Loucy (cell line): ENCODE data around the gene RHOT2.

Experiments used
- H2AFZ ChIP-seq: fragments of 200-600 bp; sonication (generic); 2 replicates; pipeline ENCODE4 v1.6.0; 2016; ENCODE audit warnings: antibody characterized with exemption, mild to moderate bottlenecking, low read length, moderate library complexity
- H3F3A ChIP-seq: fragments of 200-600 bp; 2 replicates; pipeline ENCODE4 v1.6.0; 2016; ENCODE audit warnings: antibody characterized with exemption, low read depth, mild to moderate bottlenecking
- H3K27me3 ChIP-seq: fragments of 200-600 bp; sonication (generic); 2 replicates; pipeline ENCODE4 v1.6.1; 2014; ENCODE audit warnings: low read length, mild to moderate bottlenecking; ENCODE audit not compliant: insufficient read depth, poor library complexity, severe bottlenecking
- H3K36me3 ChIP-seq: fragments of 200-600 bp; sonication (generic); 2 replicates; pipeline ENCODE4 v1.6.1; 2016; ENCODE audit warnings: low read length; ENCODE audit not compliant: insufficient read depth
- H3K4me1 ChIP-seq: fragments of 200-600 bp; sonication (generic); 2 replicates; pipeline ENCODE4 v1.5.1; 2014; ENCODE audit warnings: low read length, mild to moderate bottlenecking; ENCODE audit not compliant: insufficient read depth, poor library complexity, severe bottlenecking
- H3K4me2 ChIP-seq: fragments of 200-600 bp; sonication (generic); 2 replicates; pipeline ENCODE4 v1.6.0; 2014; ENCODE audit warnings: antibody characterized with exemption, low read length, low read depth, mild to moderate bottlenecking; ENCODE audit not compliant: poor library complexity, severe bottlenecking
- H3K4me3 ChIP-seq: fragments of 200-600 bp; sonication (generic); 2 replicates; pipeline ENCODE4 v1.5.1; 2014; ENCODE audit warnings: low read length, mild to moderate bottlenecking, mixed read lengths; ENCODE audit not compliant: poor library complexity, severe bottlenecking
- H3K79me2 ChIP-seq: fragments of 200-600 bp; sonication (generic); 2 replicates; pipeline ENCODE4 v1.6.1; 2014; ENCODE audit warnings: low read length; ENCODE audit not compliant: insufficient read depth
- H3K9ac ChIP-seq: fragments of 200-600 bp; sonication (generic); 2 replicates; pipeline ENCODE4 v1.6.0; 2014; ENCODE audit warnings: mild to moderate bottlenecking, low read depth, low read length, moderate library complexity; ENCODE audit not compliant: poor library complexity, severe bottlenecking
- H3K9me2 ChIP-seq: fragments of 200-600 bp; sonication (generic); replicated peaks from 2 replicates; pipeline ENCODE4 v1.6.1; 2016; ENCODE audit warnings: low read depth, low read length, mixed read lengths
- H3K9me3 ChIP-seq: fragments of 200-600 bp; sonication (generic); 2 replicates; pipeline ENCODE4 v1.6.1; 2014; ENCODE audit warnings: mild to moderate bottlenecking, antibody characterized with exemption, low read length, low read depth; ENCODE audit not compliant: insufficient read depth
- H4K20me1 ChIP-seq: fragments of 200-600 bp; sonication (generic); 2 replicates; pipeline ENCODE4 v1.6.0; 2014; ENCODE audit warnings: antibody characterized with exemption, low read length, mild to moderate bottlenecking; ENCODE audit not compliant: insufficient read depth, poor library complexity, severe bottlenecking
- EZH2phosphoT487 ChIP-seq: fragments of 200-600 bp; IDR thresholded peaks from 2 replicates; pipeline ENCODE4 v1.6.1; 2018; ENCODE audit warnings: antibody characterized with exemption, mild to moderate bottlenecking, moderate library complexity, borderline replicate concordance
- TF ChIP-seq, protein P1 (sequence below): fragments of 200-600 bp; sonication (generic); conservative IDR thresholded peaks from 2 replicates; pipeline ENCODE4 v1.5.1; 2014; ENCODE audit warnings: mild to moderate bottlenecking, antibody characterized with exemption, low read length

The RHOT2 gene

DNA sequence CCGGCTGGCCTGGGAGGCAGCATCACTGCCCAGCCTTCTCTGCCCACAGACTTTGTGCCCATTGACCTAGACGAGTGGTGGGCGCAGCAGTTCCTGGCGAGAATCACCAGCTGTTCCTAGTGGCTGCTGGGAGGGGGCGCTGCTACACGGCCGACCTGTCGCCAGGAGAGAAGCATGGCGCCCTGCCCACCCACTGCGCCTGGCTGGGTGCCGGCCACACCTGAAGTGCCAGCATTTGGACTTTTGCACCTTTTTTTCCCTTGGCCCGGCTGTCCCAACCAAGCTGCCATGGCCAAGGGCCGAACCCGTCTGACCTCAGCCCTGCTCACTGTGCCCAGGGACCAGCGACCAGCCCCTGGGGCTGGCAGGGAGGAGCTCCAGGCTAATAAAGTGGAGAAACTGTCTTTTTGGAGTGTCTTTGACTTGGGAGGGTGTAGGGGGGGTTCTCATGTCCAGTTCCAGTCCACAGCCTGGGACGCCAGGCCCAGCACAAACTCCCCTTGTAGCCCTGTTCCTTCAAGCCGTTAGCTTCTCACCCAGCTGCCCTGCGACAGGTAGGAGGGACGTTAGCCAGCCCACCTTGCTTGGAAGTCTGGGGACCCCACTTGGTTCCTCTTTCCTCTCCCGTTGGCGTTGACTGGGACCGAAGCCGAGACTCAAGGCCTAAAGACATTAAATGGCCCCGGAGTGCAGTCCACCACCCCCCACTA is 19.7 kb upstream of the RHOT2 start:
- H3K27me3 ChIP-seq, result no peaks in the 10 kb centered on the region
- H3K9me3 ChIP-seq, result no peaks in the 10 kb centered on the region
- 0 out of 2 replicates have a peak, but pooled peaks cover 3% of the 10 kb centered on the region for H3K79me2 ChIP-seq
- H3K36me3 ChIP-seq, result no peaks in the 10 kb centered on the region
- no peak for TF ChIP-seq EZH2phosphoT487
- TF ChIP-seq, protein P1, sequence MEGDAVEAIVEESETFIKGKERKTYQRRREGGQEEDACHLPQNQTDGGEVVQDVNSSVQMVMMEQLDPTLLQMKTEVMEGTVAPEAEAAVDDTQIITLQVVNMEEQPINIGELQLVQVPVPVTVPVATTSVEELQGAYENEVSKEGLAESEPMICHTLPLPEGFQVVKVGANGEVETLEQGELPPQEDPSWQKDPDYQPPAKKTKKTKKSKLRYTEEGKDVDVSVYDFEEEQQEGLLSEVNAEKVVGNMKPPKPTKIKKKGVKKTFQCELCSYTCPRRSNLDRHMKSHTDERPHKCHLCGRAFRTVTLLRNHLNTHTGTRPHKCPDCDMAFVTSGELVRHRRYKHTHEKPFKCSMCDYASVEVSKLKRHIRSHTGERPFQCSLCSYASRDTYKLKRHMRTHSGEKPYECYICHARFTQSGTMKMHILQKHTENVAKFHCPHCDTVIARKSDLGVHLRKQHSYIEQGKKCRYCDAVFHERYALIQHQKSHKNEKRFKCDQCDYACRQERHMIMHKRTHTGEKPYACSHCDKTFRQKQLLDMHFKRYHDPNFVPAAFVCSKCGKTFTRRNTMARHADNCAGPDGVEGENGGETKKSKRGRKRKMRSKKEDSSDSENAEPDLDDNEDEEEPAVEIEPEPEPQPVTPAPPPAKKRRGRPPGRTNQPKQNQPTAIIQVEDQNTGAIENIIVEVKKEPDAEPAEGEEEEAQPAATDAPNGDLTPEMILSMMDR, result peak; percentile 56
- H3K9me2 ChIP-seq, result no peaks in the 10 kb centered on the region
- peak overlapping the region; percentile 64 for H2AFZ ChIP-seq
- H3K4me3 ChIP-seq, result peak overlapping the region; percentile 86
- no peaks in the 10 kb centered on the region for H4K20me1 ChIP-seq
- H3K4me2 ChIP-seq, result peak overlapping the region; percentile 88
- no peaks in the 10 kb centered on the region for H3F3A ChIP-seq
- peak overlapping the region; percentile 76 for H3K9ac ChIP-seq
- peaks cover under 1% of the 10 kb centered on the region for H3K4me1 ChIP-seq

DNA sequence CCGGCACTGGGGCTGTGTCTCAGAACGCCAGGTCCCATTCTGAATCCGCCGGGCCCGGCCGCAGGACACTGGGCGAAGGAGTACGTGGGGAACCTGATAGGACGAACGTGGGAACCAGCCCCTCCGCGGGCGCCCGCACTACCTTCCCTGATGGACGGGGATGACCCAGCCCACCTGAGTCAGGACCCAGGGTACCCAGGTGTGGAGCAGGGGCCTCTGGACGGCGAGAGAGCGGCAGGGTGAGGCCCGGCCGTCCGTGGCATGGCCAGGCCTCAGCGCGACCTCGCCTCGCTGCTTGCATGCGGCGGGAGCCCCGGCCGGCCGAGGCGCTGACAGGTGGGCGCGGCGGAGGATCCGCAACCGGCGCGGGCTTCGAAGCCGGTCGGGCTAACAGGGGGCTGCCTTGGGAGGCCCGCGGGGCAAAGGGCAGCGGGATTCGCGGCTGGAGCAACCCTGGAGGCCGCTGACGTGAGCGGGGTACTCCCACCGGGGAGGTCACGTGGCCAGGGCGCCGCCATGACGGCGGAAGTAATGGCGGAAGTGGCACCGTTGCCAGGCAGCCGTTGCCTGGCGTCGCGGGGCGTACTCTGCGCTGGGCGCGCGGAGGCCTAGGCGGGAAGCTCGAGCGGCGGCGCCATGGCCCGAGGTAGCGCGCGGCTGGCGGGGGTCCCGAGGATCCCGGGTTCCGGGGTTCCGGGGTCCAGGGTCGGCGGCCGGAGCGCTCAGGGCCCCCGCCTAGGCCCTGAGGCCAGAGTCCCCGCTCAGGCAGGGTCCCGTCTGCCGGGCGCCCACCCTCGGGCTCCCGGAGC is 18.9 kb upstream of the RHOT2 start, which contains the start of gene WDR90:
WDR90 (plus strand) TSS at position 585 of the 809 bp plus-strand sequence; CDS start at position 637, 52 bp downstream.
- no peaks in the 10 kb centered on the region for H3K9me2 ChIP-seq
- peak within 1 kb of the TSS; percentile 88 for H3K4me2 ChIP-seq
- no peaks in the 10 kb centered on the region for H3F3A ChIP-seq
- H3K4me3 ChIP-seq, result peak within 1 kb of the TSS; percentile 86
- H4K20me1 ChIP-seq, result no peaks in the 10 kb centered on the region
- TF ChIP-seq, protein P1, result no peak
- TF ChIP-seq EZH2phosphoT487, result no peak
- H3K4me1 ChIP-seq, result no peaks in the 10 kb centered on the region
- no peaks in the 10 kb centered on the region for H3K36me3 ChIP-seq
- H3K9ac ChIP-seq, result peak within 1 kb of the TSS; percentile 76
- no peaks in the 10 kb centered on the region for H3K9me3 ChIP-seq
- H3K79me2 ChIP-seq, result 0 out of 2 replicates have a peak, but pooled peaks cover 3% of the 10 kb centered on the region
- peak within 1 kb of the TSS; percentile 64 for H2AFZ ChIP-seq
- H3K27me3 ChIP-seq, result no peaks in the 10 kb centered on the region

DNA sequence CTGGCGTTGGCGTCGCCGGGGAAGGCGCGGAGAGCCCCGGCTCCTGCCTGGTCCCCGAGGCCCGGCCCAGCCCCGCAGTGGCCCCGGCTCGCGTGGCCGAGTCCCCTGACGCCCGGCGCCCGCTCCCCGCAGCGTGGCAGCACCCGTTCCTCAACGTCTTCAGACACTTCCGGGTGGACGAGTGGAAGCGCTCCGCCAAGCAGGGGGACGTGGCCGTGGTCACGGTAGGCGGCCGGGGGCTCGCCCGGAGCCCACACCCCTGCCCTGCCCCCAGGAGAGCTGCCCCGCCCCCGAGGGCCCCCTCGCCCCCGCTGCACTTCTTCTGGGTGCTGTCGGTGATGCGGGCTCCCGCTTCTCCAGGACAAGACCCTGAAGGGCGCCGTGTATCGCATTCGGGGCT is 18.3 kb upstream of the RHOT2 start:
- peak overlapping the region; percentile 65 for H3K4me2 ChIP-seq

More for the DNA sequence above, 18.3 kb upstream of the RHOT2 start:
- no peaks in the 10 kb centered on the region for H3K9me3 ChIP-seq
- H3K4me1 ChIP-seq, result no peaks in the 10 kb centered on the region
- H3F3A ChIP-seq, result no peaks in the 10 kb centered on the region
- TF ChIP-seq EZH2phosphoT487, result no peak
- TF ChIP-seq, protein P1, result no peak
- peak overlapping the region; percentile 76 for H3K9ac ChIP-seq
- no peaks in the 10 kb centered on the region for H3K9me2 ChIP-seq
- H3K27me3 ChIP-seq, result no peaks in the 10 kb centered on the region
- no peak overlapping the region for H2AFZ ChIP-seq
- no peaks in the 10 kb centered on the region for H4K20me1 ChIP-seq
- H3K4me3 ChIP-seq, result peak overlapping the region; percentile 86
- H3K79me2 ChIP-seq, result 0 out of 2 replicates have a peak, but pooled peaks cover 3% of the 10 kb centered on the region
- no peaks in the 10 kb centered on the region for H3K36me3 ChIP-seq
